Stimulated activated CD8-positive, alpha-beta memory T cell treated with anti-CD3 and anti-CD28 coated beads, Interleukin-4, amount 100 ng/mL, for 1 hour (primary cell): ENCODE measurements around the gene GLI3.

Experiments
- DNase-seq, 2 donors: peaks; one replicate each; pipeline ENCODE4 v3.0.0-alpha.2; 2020; ENCODE audit warnings: low read depth in 2 of 2, low spot score in 1 of 2

The GLI3 gene

GRCh38 chr7:42049761-42050160, 187.2 kb downstream of the GLI3 start:
- DNase-seq = no peak

GRCh38 chr7:42046483-42046882, 190.5 kb downstream of the GLI3 start:
- no peak for DNase-seq

GRCh38 chr7:42045961-42046360, 191.0 kb downstream of the GLI3 start:
- DNase-seq = no peak

- no peak for DNase-seq
Observed at GRCh38 chr7:42039921-42040320, 197.1 kb downstream of the GLI3 start.

- DNase-seq = no peak
Observed at GRCh38 chr7:42035210-42035609, 201.8 kb downstream of the GLI3 start.

GRCh38 chr7:42033480-42033879, 203.5 kb downstream of the GLI3 start:
- DNase-seq = no peak

GRCh38 chr7:42029405-42029804, 207.6 kb downstream of the GLI3 start:
- DNase-seq = no peak

GRCh38 chr7:42027521-42027920, 209.5 kb downstream of the GLI3 start:
- DNase-seq = no peak

GRCh38 chr7:42026622-42027197, 210.3 kb downstream of the GLI3 start:
- DNase-seq = no peak

- DNase-seq = no peak
Observed at GRCh38 chr7:42025635-42026375, 211.2 kb downstream of the GLI3 start.

GRCh38 chr7:42024537-42024936, 212.5 kb downstream of the GLI3 start:
- DNase-seq = no peak

- DNase-seq = no peak
Observed at GRCh38 chr7:42023262-42023661, 213.7 kb downstream of the GLI3 start.

GRCh38 chr7:42022791-42023190, 214.2 kb downstream of the GLI3 start:
- no peak for DNase-seq

- DNase-seq = no peak
Observed at GRCh38 chr7:42022056-42022455, 215.0 kb downstream of the GLI3 start.

GRCh38 chr7:42021631-42022030, 215.4 kb downstream of the GLI3 start:
- DNase-seq = no peak

- DNase-seq = no peak
Observed at GRCh38 chr7:42020061-42020460, 216.9 kb downstream of the GLI3 start.

GRCh38 chr7:42017349-42017986, 219.5 kb downstream of the GLI3 start:
- no peak for DNase-seq

- DNase-seq = no peak
Observed at GRCh38 chr7:42016517-42016916, 220.5 kb downstream of the GLI3 start.

GRCh38 chr7:42014625-42015618, 222.1 kb downstream of the GLI3 start:
- no peak for DNase-seq

GRCh38 chr7:42012786-42013360, 224.1 kb downstream of the GLI3 start:
- DNase-seq = no peak

GRCh38 chr7:42012313-42012712, 224.7 kb downstream of the GLI3 start:
- DNase-seq = no peak
